CD14-positive monocyte (primary cell): ENCODE results near the gene SLC37A4. TPM values are rescaled to one million over a fixed set of nuclear protein-coding genes. Genes with fewer than 3 reads are reported as not detected.

ENCODE experiments used
- DNase-seq, 3 donors: peaks; one replicate each; pipeline ENCODE4 v3.0.0-alpha.2; 2011 to 2022
- H2AFZ ChIP-seq: 2 replicates; pipeline ENCODE4 v1.6.0; 2012; ENCODE audit warnings: mild to moderate bottlenecking, low read depth, low read length, inconsistent platforms; ENCODE audit not compliant: insufficient read depth, poor library complexity, severe bottlenecking
- H3K27ac ChIP-seq, 2 donors: 1 replicate in 1 of 2; 2 replicates in 1 of 2; pipeline ENCODE4 v1.5.1; 2012 to 2013; ENCODE audit warnings: low read length in 2 of 2, control low read depth in 1 of 2, inconsistent platforms in 1 of 2, low read depth in 1 of 2, mild to moderate bottlenecking in 1 of 2
- H3K27me3 ChIP-seq, 2 donors: one replicate each; pipeline versions ENCODE4 v1.6.0 to v1.6.1; 2011 to 2013; ENCODE audit warnings: low read length in 2 of 2; ENCODE audit not compliant: control insufficient read depth in 2 of 2, insufficient read depth in 2 of 2
- H3K36me3 ChIP-seq, 2 donors: replicated peaks in 1 of 2; 1 replicate in 1 of 2; 2 replicates in 1 of 2; pipeline versions ENCODE4 v1.5.1 to v1.6.1; 2012 to 2013; ENCODE audit warnings: low read length in 2 of 2, control low read depth in 1 of 2, inconsistent platforms in 1 of 2, mild to moderate bottlenecking in 1 of 2; ENCODE audit not compliant: insufficient read depth in 2 of 2, control insufficient read depth in 1 of 2
- H3K4me1 ChIP-seq, 2 donors: 1 replicate in 1 of 2; 2 replicates in 1 of 2; pipeline versions ENCODE4 v1.5.1 to v1.6.1; 2012 to 2013; ENCODE audit warnings: low read length in 2 of 2, control low read depth in 1 of 2, inconsistent platforms in 1 of 2, mild to moderate bottlenecking in 1 of 2, moderate library complexity in 1 of 2; ENCODE audit not compliant: insufficient read depth in 2 of 2, control insufficient read depth in 1 of 2
- H3K4me2 ChIP-seq: replicated peaks from 2 replicates; pipeline ENCODE3; 2012; ENCODE audit warnings: low read length, moderate library complexity, mild to moderate bottlenecking; ENCODE audit not compliant: poor library complexity, severe bottlenecking; ENCODE audit errors: extremely low read depth
- H3K4me3 ChIP-seq, 3 experiments: fragments of 200-600 bp in 1 of 3; sonication (generic) in 1 of 3; replicated peaks in 1 of 3; 1 replicate in 2 of 3; 2 replicates in 1 of 3; pipeline ENCODE4 v1.5.1; 2011 to 2013; ENCODE audit warnings: low read length in 3 of 3, mild to moderate bottlenecking in 3 of 3, control low read depth in 2 of 3, low read depth in 2 of 3, inconsistent platforms in 1 of 3, moderate library complexity in 1 of 3
- H3K79me2 ChIP-seq: 2 replicates; pipeline ENCODE4 v1.6.0; 2012; ENCODE audit warnings: mild to moderate bottlenecking, control low read depth, inconsistent platforms, low read length, moderate library complexity; ENCODE audit not compliant: insufficient read depth
- H3K9ac ChIP-seq: 2 replicates; pipeline ENCODE4 v1.6.0; 2017; ENCODE audit warnings: low read length, mild to moderate bottlenecking; ENCODE audit not compliant: insufficient read depth, poor library complexity, severe bottlenecking
- H3K9me3 ChIP-seq, 2 donors: replicated peaks in 1 of 2; 1 replicate in 1 of 2; 2 replicates in 1 of 2; pipeline versions ENCODE4 v1.5.1 to v1.6.1; 2012 to 2013; ENCODE audit warnings: low read length in 2 of 2, control low read depth in 1 of 2; ENCODE audit not compliant: control insufficient read depth in 1 of 2, insufficient read depth in 1 of 2
- H4K20me1 ChIP-seq: 2 replicates; pipeline ENCODE4 v1.6.0; 2012; ENCODE audit warnings: mild to moderate bottlenecking, low read length, control low read depth, moderate library complexity; ENCODE audit not compliant: insufficient read depth
- H3K27ac Mint-ChIP-seq, 7 donors: one replicate each; pipeline ENCODE4 v1.8.0; 2020; ENCODE audit warnings: mild to moderate bottlenecking in 7 of 7, mixed read lengths in 7 of 7, moderate library complexity in 6 of 7, inconsistent platforms in 2 of 7
- H3K27me3 Mint-ChIP-seq, 3 donors: one replicate each; pipeline ENCODE4 v1.8.0; 2021 to 2022; ENCODE audit warnings: low read depth in 3 of 3, mild to moderate bottlenecking in 3 of 3, mixed read lengths in 3 of 3, moderate library complexity in 3 of 3, inconsistent platforms in 1 of 3
- H3K36me3 Mint-ChIP-seq, 2 donors: one replicate each; pipeline ENCODE4 v1.8.0; 2020; ENCODE audit warnings: mixed read lengths in 2 of 2, inconsistent platforms in 1 of 2, mild to moderate bottlenecking in 1 of 2
- H3K4me1 Mint-ChIP-seq: one replicate; pipeline ENCODE4 v1.8.0; 2020; ENCODE audit warnings: mild to moderate bottlenecking, mixed read lengths
- H3K4me3 Mint-ChIP-seq, 2 donors: one replicate each; pipeline ENCODE4 v1.8.0; 2020; ENCODE audit warnings: mild to moderate bottlenecking in 2 of 2, mixed read lengths in 2 of 2, moderate library complexity in 1 of 2
- H3K9me3 Mint-ChIP-seq, 7 donors: one replicate each; pipeline ENCODE4 v1.8.0; 2020 to 2022; ENCODE audit warnings: mixed read lengths in 7 of 7, mild to moderate bottlenecking in 6 of 7, moderate library complexity in 6 of 7, inconsistent platforms in 2 of 7
- WGBS: methylation state at CpG from one replicate; pipeline ENCODE4 v1.1.5; 2013; ENCODE audit warnings: missing lambda C conversion rate; ENCODE audit not compliant: insufficient coverage; 5-methylcytosine and 5-hydroxymethylcytosine counted together
- intact Hi-C, 2 donors: fragments of 100-400 bp; cut with micrococcal nuclease; formaldehyde crosslinking; loops; one replicate each; pipeline versions ENCODE4 v1.15.0 to v1.15.1; 2023
- polyA plus RNA-seq, 3 donors: library from polyadenylated mRNA; depleted of rRNA in 1 of 3; unstranded in 2 of 3; stranded (reverse) in 1 of 3; fragments of 300-500 nt in 2 of 3; fragments of >200 nt in 1 of 3; fragmentation: Illumina TruSeq in 2 of 3; gene quantifications; 1 replicate in 2 of 3; 2 replicates in 1 of 3; pipeline ENCODE4 v1.2.3, GENCODE V29; 2012 to 2021
- TF ChIP-seq, protein P1 (sequence below): fragments of 200-600 bp; IDR thresholded peaks from one replicate; pipeline ENCODE4 v1.8.0; 2022; ENCODE audit warnings: antibody characterized with exemption, mild to moderate bottlenecking

SLC37A4 gene
- polyA plus RNA-seq, 3 donors, result 5.9 to 8.0 (median 7.2) TPM

DNA sequence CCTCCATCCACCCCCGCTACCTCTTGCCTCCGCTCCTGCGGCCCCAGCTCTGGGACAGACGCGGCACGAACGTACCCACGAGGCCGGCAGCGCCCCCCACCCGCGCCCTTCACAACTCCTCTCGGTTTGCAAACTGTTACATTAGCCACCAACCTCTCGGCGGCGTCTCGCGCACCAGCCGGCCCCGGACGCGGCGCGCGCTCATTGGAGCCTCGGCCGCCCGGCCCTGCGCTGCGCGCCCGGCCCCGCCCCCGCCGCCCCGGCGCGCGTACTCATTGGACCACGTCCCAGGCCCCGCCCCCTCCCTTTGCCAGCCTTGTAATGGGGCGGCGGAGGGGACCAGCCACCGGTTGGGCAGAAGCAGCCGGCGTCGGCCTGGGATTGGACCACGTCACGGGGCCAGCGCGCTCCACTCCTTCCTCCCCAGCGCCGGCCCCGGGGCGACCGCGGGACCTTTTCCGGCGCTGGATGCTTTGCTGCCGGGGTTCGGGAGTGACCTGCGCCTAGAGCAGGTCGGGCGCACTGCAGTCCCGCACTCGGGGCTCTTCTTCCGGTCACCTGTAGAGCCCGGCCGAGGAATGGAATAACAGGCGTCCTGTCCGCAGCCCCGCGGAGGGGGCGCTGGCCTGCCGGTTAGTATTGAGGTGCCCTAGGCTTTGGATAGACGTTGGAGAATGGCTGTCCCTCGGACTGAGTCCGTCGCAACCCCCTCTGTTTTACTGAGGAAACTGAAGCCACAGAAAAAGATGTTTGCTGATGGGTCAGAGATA is 26.5 kb upstream of the SLC37A4 start, which contains the start of gene HYOU1:
HYOU1 (minus strand) TSS at position 206 of the 770 bp plus-strand sequence. CDS start 1,045 bp downstream, outside the sequence.
- Histone ChIP-seq H3K9ac (peak within 1 kb of the TSS; percentile 98), H2AFZ (peak within 1 kb of the TSS; percentile 90), H3K4me3 (peak within 1 kb of the TSS; percentile 71 to 91 (median 88)), H4K20me1 (no peaks in the 10 kb centered on the region), H3K4me2 (peak within 1 kb of the TSS; percentile 88), H3K4me1 (peaks cover 17 to 22% of the 10 kb centered on the region in 2 donors), H3K36me3 (peaks cover 27 to 38% of the 10 kb centered on the region in 2 donors), H3K9me3 (no peaks in the 10 kb centered on the region), H3K27me3 (no peaks in the 10 kb centered on the region), H3K79me2 (peaks cover 23% of the 10 kb centered on the region), H3K27ac (peak within 1 kb of the TSS; percentile 69 to 94)
- Mint-ChIP-seq H3K36me3 (peaks cover 34 to 49% of the 10 kb centered on the region in 2 donors), H3K4me1 (peaks cover 21% of the 10 kb centered on the region), H3K27me3 (peaks cover 0 to 1% (median 0%) of the 10 kb centered on the region in 3 donors), H3K4me3 (peak within 1 kb of the TSS; percentile 93 to 94), H3K27ac (peak within 1 kb of the TSS; percentile 89 to 96 (median 96)), H3K9me3 (no peaks in the 10 kb centered on the region)
- TF ChIP-seq, protein P1, sequence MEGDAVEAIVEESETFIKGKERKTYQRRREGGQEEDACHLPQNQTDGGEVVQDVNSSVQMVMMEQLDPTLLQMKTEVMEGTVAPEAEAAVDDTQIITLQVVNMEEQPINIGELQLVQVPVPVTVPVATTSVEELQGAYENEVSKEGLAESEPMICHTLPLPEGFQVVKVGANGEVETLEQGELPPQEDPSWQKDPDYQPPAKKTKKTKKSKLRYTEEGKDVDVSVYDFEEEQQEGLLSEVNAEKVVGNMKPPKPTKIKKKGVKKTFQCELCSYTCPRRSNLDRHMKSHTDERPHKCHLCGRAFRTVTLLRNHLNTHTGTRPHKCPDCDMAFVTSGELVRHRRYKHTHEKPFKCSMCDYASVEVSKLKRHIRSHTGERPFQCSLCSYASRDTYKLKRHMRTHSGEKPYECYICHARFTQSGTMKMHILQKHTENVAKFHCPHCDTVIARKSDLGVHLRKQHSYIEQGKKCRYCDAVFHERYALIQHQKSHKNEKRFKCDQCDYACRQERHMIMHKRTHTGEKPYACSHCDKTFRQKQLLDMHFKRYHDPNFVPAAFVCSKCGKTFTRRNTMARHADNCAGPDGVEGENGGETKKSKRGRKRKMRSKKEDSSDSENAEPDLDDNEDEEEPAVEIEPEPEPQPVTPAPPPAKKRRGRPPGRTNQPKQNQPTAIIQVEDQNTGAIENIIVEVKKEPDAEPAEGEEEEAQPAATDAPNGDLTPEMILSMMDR, result no peak
- WGBS, result under 1% methylated on average over 79 of the region's 79 CpGs
- intact Hi-C loops, result loop anchor here in 1 of 2 donors (2.0 kb wide), 2 partner anchors 26 to 38 kb away; partner anchors contain the start of gene SLC37A4
- peak; percentile 96 to 97 (median 97) for DNase-seq

DNA sequence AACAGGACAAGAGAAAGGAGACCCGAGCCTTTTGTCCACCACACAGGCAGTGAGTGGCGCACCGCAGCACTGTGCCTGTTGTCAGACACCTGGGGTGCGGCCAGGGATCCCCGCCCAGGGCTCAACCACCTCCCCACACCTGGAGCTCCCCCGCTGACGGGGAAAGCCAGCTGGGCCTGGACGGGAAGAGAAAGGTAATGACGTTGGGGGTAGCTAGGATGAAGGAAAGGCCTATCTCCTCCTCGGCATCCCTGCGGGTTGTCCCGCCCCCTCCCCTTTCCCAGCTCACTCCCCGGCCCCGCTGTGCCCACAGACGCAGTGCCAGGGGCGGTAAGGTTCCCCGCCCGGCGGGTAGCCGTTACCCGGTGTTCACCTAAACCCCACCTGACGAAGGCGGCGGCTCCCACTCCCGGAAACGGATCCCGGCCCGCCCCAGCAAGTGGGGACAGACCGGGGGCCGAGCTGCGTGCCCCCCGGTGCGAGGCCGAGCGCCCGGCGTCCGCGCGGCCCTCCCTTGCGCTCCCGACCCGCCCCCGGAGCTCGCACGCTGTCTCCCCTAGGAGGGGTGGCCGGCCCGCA is 25.8 kb upstream of the SLC37A4 start:
- intact Hi-C loops, result loop anchor here in 1 of 2 donors (2.0 kb wide), 2 partner anchors 26 to 38 kb away; partner anchors contain the start of gene SLC37A4

More for the DNA sequence above, 25.8 kb upstream of the SLC37A4 start:
- Mint-ChIP-seq H3K4me3 (peak overlapping the region; percentile 93 to 94), H3K27me3 (peaks cover 0 to 1% (median 0%) of the 10 kb centered on the region in 3 donors), H3K36me3 (peaks cover 41 to 49% of the 10 kb centered on the region in 2 donors), H3K4me1 (peaks cover 21% of the 10 kb centered on the region), H3K9me3 (no peaks in the 10 kb centered on the region), H3K27ac (peak overlapping the region; percentile 88 to 96 (median 93))
- Histone ChIP-seq H3K27ac (peak overlapping the region; percentile 56 to 94), H3K4me1 (peaks cover 17 to 22% of the 10 kb centered on the region in 2 donors), H3K4me2 (peak overlapping the region; percentile 88), H2AFZ (peak overlapping the region; percentile 89), H3K9ac (peak overlapping the region; percentile 98), H3K36me3 (peaks cover 34 to 43% of the 10 kb centered on the region in 2 donors), H3K9me3 (no peaks in the 10 kb centered on the region), H3K4me3 (peak overlapping the region; percentile 62 to 88 (median 86)), H4K20me1 (no peaks in the 10 kb centered on the region), H3K27me3 (no peaks in the 10 kb centered on the region), H3K79me2 (peaks cover 23% of the 10 kb centered on the region)
- under 1% methylated on average over 35 of the region's 48 CpGs for WGBS
- DNase-seq, result no peak
- TF ChIP-seq, protein P1, result no peak
